Stomach (tissue), 9 donors: ENCODE results near the gene GRK6. TPM values are rescaled to one million over a fixed set of nuclear protein-coding genes. Genes with fewer than 3 reads are reported as not detected.

Experiments
- DNase-seq, 2 donors: peaks; one replicate each; pipeline versions ENCODE4 v3.0.0 to v3.0.0-alpha.2; 2013 to 2019
- H3K27ac ChIP-seq, 5 donors: fragments of 200-600 bp in 4 of 5; sonication (generic) in 4 of 5; one replicate each; pipeline ENCODE4 v1.5.1; 2013 to 2019; ENCODE audit warnings: mild to moderate bottlenecking in 1 of 5, moderate library complexity in 1 of 5
- H3K27me3 ChIP-seq, 3 donors: fragments of 200-600 bp; sonication (generic); one replicate each; pipeline ENCODE4 v1.5.1; 2017 to 2019; ENCODE audit warnings: mixed run types in 1 of 3
- H3K36me3 ChIP-seq, 4 donors: fragments of 200-600 bp; sonication (generic); 1 replicate in 3 of 4; 2 replicates in 1 of 4; pipeline ENCODE4 v1.5.1; 2016 to 2019
- H3K4me1 ChIP-seq, 4 donors: fragments of 200-600 bp; sonication (generic); one replicate each; pipeline ENCODE4 v1.5.1; 2016 to 2019
- H3K4me3 ChIP-seq, 4 donors: fragments of 200-600 bp; sonication (generic) in 3 of 4; one replicate each; pipeline ENCODE4 v1.5.1; 2016 to 2019; ENCODE audit warnings: mild to moderate bottlenecking in 1 of 4
- H3K9me3 ChIP-seq, 4 donors: fragments of 200-600 bp; sonication (generic); one replicate each; pipeline ENCODE4 v1.5.1; 2016 to 2019
- EP300 ChIP-seq: sonication (generic); formaldehyde crosslinking; IDR thresholded peaks from one replicate; pipeline ENCODE4 v1.6.1; 2017; ENCODE audit warnings: antibody characterized with exemption
- POLR2A ChIP-seq, 4 donors: fragments of 450-650 bp; IDR thresholded peaks; one replicate each; pipeline ENCODE4 v1.6.1; 2016; ENCODE audit warnings: antibody characterized with exemption in 4 of 4, control low read depth in 2 of 4, mild to moderate bottlenecking in 1 of 4, moderate library complexity in 1 of 4
- POLR2AphosphoS5 ChIP-seq, 3 donors: sonication (generic); formaldehyde crosslinking; IDR thresholded peaks; one replicate each; pipeline ENCODE4 v1.6.1; 2016; ENCODE audit warnings: antibody characterized with exemption in 3 of 3
- WGBS, 5 donors: extraction: QIAGEN DNeasy Blood & Tissue Kit in 3 of 5; methylation state at CpG; one replicate each; pipeline versions ENCODE4 v1.1.5 to v1.1.7; 2013 to 2018; 5-methylcytosine and 5-hydroxymethylcytosine counted together
- intact Hi-C: fragments of 100-400 bp; cut with DNase I; formaldehyde crosslinking; loops from one replicate; pipeline ENCODE4 v1.15.1; 2023; ENCODE audit warnings: low total_unique reads
- polyA plus RNA-seq, 3 donors: library from polyadenylated mRNA; stranded (reverse); fragments of 200-250 nt; gene quantifications; one replicate each; pipeline ENCODE4 v1.2.3, GENCODE V29; 2013
- total RNA-seq, 5 donors: library from RNA; depleted of rRNA; stranded (reverse); fragments of >200 nt; gene quantifications; one replicate each; pipeline versions ENCODE4 v1.1.0 to v1.2.3, GENCODE V29; 2014 to 2016
- TF ChIP-seq, protein P1 (sequence below), 7 experiments: fragments of 450-650 bp in 4 of 7; fragments of 200-600 bp in 3 of 7; sonication (generic) in 3 of 7; IDR thresholded peaks; one replicate each; pipeline ENCODE4 v1.5.1; 2016 to 2019; ENCODE audit warnings: antibody characterized with exemption in 7 of 7, control low read depth in 2 of 7, mild to moderate bottlenecking in 1 of 7
- donor health status: healthy with polysubstance abuse.
- donor health status: Bipolar disorder and iron deficiency.
- donor health status: healthy.

Gene GRK6
- total and polyA plus RNA-seq, 8 donors: 1.8 to 91.2 (median 17.7) TPM

DNA sequence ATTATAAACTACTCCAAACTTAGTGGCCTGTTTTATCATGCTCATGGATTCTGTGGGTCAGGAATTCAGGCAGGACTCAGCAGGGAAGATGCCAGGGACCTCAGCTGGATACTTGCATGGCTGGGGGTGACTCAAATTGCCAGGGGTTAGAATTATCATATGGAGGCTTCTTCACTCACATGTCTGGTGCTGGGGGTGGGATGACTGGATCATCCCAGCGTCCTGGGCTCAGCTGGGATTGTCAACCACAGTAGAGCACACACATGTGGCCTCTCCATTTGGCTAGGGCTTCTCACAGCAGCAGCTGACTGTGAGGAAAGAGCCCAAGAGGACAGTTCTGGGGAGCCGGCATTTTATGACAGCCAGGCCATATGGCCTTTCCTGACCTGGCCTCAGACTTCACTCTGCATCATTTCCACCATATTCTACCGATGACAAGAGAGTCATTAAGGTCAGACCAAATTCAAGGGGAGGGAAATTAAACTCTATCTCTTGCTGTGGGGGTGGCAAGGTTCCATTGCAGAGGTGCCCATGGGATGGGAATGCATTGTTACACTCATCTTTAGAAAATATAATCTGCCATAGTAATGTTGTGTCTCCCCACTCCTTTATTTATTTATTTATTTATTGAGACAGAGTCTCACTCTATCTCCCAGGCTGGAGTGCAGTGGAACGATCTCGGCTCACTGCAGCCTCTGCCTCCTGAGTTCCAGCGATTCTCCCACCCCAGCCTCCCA is 5.2 kb upstream of the GRK6 start:
- Histone ChIP-seq H3K27me3 (no peaks in the 10 kb centered on the region), H3K9me3 (no peaks in the 10 kb centered on the region), H3K4me1 (peaks cover 4 to 16% (median 9%) of the 10 kb centered on the region in 4 donors), H3K27ac (no peak overlapping the region), H3K36me3 (no peaks in the 10 kb centered on the region), H3K4me3 (no peak overlapping the region)
- 83 to 87% (median 84%) methylated on average over 6 of the region's 6 CpGs for WGBS, 5 donors
- DNase-seq: no peak
- intact Hi-C loops: no loop called here
- TF ChIP-seq, protein P1, sequence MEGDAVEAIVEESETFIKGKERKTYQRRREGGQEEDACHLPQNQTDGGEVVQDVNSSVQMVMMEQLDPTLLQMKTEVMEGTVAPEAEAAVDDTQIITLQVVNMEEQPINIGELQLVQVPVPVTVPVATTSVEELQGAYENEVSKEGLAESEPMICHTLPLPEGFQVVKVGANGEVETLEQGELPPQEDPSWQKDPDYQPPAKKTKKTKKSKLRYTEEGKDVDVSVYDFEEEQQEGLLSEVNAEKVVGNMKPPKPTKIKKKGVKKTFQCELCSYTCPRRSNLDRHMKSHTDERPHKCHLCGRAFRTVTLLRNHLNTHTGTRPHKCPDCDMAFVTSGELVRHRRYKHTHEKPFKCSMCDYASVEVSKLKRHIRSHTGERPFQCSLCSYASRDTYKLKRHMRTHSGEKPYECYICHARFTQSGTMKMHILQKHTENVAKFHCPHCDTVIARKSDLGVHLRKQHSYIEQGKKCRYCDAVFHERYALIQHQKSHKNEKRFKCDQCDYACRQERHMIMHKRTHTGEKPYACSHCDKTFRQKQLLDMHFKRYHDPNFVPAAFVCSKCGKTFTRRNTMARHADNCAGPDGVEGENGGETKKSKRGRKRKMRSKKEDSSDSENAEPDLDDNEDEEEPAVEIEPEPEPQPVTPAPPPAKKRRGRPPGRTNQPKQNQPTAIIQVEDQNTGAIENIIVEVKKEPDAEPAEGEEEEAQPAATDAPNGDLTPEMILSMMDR (IDR thresholded peaks at IDR 0.05): no peak
- TF ChIP-seq EP300 (no peak), POLR2A (IDR thresholded peaks at IDR 0.05) (no peak), POLR2AphosphoS5 (IDR thresholded peaks at IDR 0.05) (no peak)

DNA sequence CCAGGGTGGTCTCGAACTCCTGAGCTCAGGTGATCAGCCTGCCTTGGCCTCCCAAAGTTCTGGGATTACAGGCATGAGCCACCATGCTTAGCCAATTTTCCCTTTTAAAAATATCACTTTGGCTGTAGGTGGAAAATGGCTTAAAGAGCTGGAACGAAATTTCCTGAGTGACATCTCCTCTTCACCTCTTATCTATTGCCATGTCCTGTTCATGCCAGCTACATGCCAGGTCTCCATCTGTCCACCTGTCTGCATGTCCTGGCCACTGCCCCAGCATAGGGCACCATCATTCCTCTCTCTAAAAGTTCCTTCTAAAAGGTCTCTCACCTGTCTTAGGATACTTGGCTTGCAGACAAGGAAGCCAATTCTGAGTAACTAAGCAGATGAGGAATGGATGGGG is 2.8 kb upstream of the GRK6 start:
- intact Hi-C loops: no loop called here
- peaks cover 22 to 28% (median 27%) of the 10 kb centered on the region in 4 donors for H3K4me1 ChIP-seq
- H3K4me3 ChIP-seq: no peak overlapping the region
- 85 to 100% (median 86%) methylated on average over 2 of the region's 2 CpGs for WGBS, 5 donors
- H3K36me3 ChIP-seq: no peaks in the 10 kb centered on the region
- H3K27ac ChIP-seq: no peak overlapping the region
- TF ChIP-seq, protein P1 (IDR thresholded peaks at IDR 0.05): no peak
- TF ChIP-seq EP300: no peak
- TF ChIP-seq POLR2AphosphoS5 (IDR thresholded peaks at IDR 0.05): no peak
- no peak for TF ChIP-seq POLR2A (IDR thresholded peaks at IDR 0.05)
- H3K27me3 ChIP-seq: no peaks in the 10 kb centered on the region
- DNase-seq: no peak
- no peaks in the 10 kb centered on the region for H3K9me3 ChIP-seq

DNA sequence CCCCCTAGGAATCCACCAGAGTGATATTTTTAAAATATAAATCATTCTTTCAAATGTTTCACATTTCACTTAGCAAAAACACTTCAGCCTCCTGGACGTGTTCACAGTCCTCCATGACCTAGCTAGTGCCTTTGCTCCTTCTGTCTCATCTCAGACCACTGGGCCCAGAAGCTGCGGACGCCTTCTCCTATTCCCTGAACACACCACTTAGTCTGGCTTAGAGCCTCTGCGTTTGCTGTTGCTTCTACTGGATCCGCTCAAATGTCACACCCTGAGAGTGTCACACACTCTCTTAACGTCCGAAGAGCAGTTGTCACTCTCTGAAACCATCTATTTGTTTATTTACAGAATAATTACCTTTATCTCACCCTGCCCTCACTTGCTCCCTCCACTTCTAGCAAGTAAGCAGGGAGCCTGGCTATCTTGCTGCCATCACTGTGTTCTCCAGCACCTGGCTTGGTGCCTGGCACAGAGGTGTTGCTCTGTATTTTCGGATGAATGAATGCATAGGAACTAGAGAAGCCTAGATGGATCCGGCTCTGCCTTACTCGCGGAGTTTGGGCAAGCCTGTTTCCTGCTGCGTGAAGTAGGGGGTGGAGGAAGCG is 1.2 kb upstream of the GRK6 start:
- H3K27me3 ChIP-seq: no peaks in the 10 kb centered on the region
- DNase-seq: peak in 1 of 2 donors; percentile 46
- TF ChIP-seq, protein P1 (IDR thresholded peaks at IDR 0.05): no peak
- TF ChIP-seq POLR2AphosphoS5 (IDR thresholded peaks at IDR 0.05): no peak
- peaks cover 0 to 5% (median 3%) of the 10 kb centered on the region in 4 donors for H3K36me3 ChIP-seq
- H3K4me3 ChIP-seq: peak overlapping the region; percentile 43 to 63 (median 48)
- intact Hi-C loops: no loop called here
- H3K27ac ChIP-seq: peak overlapping the region; percentile 94 to 98 (median 96)
- no peaks in the 10 kb centered on the region for H3K9me3 ChIP-seq
- 35 to 38% (median 37%) methylated on average over 13 of the region's 13 CpGs for WGBS, 5 donors
- H3K4me1 ChIP-seq: peaks cover 23 to 45% (median 41%) of the 10 kb centered on the region in 4 donors

DNA sequence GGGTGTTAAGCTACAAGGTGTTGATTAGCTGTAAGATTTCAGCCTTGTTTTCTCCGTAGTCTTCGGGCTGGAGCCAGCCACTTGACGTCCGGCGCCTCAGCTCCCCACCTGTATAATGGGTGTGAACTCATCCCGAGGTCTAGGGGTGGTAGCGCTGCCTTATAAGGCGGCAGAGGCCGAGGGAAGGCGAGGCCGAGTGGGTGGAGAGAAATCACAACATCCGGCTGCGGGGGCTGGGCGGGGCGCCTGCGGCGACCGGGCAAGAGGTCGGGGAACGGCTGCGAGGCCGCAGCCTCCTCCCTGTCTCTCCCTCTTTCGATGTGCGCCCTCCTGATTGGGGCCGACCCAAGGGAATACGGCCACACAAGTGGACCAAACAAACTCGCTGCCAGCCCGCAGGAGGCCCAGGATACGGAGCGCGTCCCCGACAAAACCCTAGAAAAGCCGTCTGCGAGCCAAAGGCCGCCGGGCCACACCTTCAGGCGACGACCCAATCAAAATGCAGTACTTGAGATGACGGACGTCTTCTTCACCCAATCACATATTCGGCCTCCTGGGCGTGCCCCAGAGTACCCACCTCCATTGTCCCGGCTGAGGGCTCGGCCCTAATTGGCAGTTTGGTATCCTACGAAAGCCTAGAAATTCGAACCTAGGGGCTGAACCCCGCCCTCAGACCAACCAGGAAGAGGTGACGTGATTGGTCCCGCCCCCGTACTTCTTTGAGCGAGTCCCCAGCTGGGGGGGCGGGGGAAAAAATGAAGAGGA is 493 bp upstream of the GRK6 start:
- TF ChIP-seq POLR2A (IDR thresholded peaks at IDR 0.05) (peak in 1 of 4 donors; percentile 79), EP300 (no peak), POLR2AphosphoS5 (IDR thresholded peaks at IDR 0.05) (peak; percentile 38 to 81 (median 76))
- TF ChIP-seq, protein P1 (IDR thresholded peaks at IDR 0.05): no peak
- Histone ChIP-seq H3K4me3 (peak overlapping the region; percentile 43 to 63 (median 48)), H3K4me1 (peaks cover 23 to 51% (median 46%) of the 10 kb centered on the region in 4 donors), H3K27ac (peak overlapping the region; percentile 94 to 98 (median 96)), H3K27me3 (no peaks in the 10 kb centered on the region), H3K36me3 (peaks cover 4 to 12% (median 9%) of the 10 kb centered on the region in 4 donors), H3K9me3 (no peaks in the 10 kb centered on the region)
- 0 to 1% (median 0%) methylated on average over 24 to 52 of the region's 52 CpGs for WGBS, 5 donors
- intact Hi-C loops: no loop called here
- DNase-seq: peak; percentile 100
